ENCODE results near the gene TTC33.
"Not testable (repeated sequence)": the region's sequence is repeated elsewhere in the genome, so short reads cannot be mapped to it uniquely, and the experiment has no call there.

Gene TTC33

GRCh38 chr5:40790947-40791593 is 35.3 kb upstream of the TTC33 start:
- in situ Hi-C loops (cut with MboI; ENCODE audit: low sequenced_read_pairs), result no loop called here

GRCh38 chr5:40788941-40789340 is 33.2 kb upstream of the TTC33 start:
- H3K9me3 ChIP-seq; DNase-seq (ENCODE audit: low spot score in 2 of 2); H3K27me3 ChIP-seq (ENCODE audit: low read depth); H3K4me3 ChIP-seq; in situ Hi-C loops (cut with MboI; ENCODE audit: low sequenced_read_pairs): not testable (repeated sequence)
- Histone ChIP-seq H3K36me3 (replicated peaks) (peaks cover 12% of the 10 kb centered on the region), H3K4me1 (peaks cover 10% of the 10 kb centered on the region; the same call in 1 of the 2 replicates)

More at GRCh38 chr5:40790947-40791593, 35.3 kb upstream of the TTC33 start:
- Histone ChIP-seq H3K4me3 (no peak overlapping the region), H3K27me3 (ENCODE audit: low read depth) (no peaks in the 10 kb centered on the region), H3K9me3 (peaks cover 7% of the 10 kb centered on the region), H3K36me3 (replicated peaks) (peaks cover 12% of the 10 kb centered on the region), H3K4me1 (peaks cover 10% of the 10 kb centered on the region; the same call in 1 of the 2 replicates)
- DNase-seq (ENCODE audit: low spot score in 2 of 2), result no peak

GRCh38 chr5:40787986-40788385 is 32.2 kb upstream of the TTC33 start:
- Histone ChIP-seq H3K4me3 (no peak overlapping the region), H3K27me3 (ENCODE audit: low read depth) (no peaks in the 10 kb centered on the region), H3K9me3 (peaks cover 7% of the 10 kb centered on the region), H3K36me3 (replicated peaks) (peaks cover 12% of the 10 kb centered on the region), H3K4me1 (peaks cover 10% of the 10 kb centered on the region; the same call in 1 of the 2 replicates)
- in situ Hi-C loops (cut with MboI; ENCODE audit: low sequenced_read_pairs), result no loop called here
- no peak for DNase-seq (ENCODE audit: low spot score in 2 of 2)

GRCh38 chr5:40786664-40787063 is 30.9 kb upstream of the TTC33 start:
- H3K27me3 ChIP-seq (ENCODE audit: low read depth); H3K4me3 ChIP-seq; H3K4me1 ChIP-seq; H3K9me3 ChIP-seq; in situ Hi-C loops (cut with MboI; ENCODE audit: low sequenced_read_pairs); DNase-seq (ENCODE audit: low spot score in 2 of 2): not testable (repeated sequence)
- peaks cover 12% of the 10 kb centered on the region for H3K36me3 ChIP-seq (replicated peaks)

- Histone ChIP-seq H3K4me1 (no peaks in the 10 kb centered on the region; the same call in 1 of the 2 replicates), H3K36me3 (replicated peaks) (peaks cover 12% of the 10 kb centered on the region), H3K4me3 (no peak overlapping the region), H3K9me3 (peaks cover 7% of the 10 kb centered on the region), H3K27me3 (ENCODE audit: low read depth) (no peaks in the 10 kb centered on the region)
- in situ Hi-C loops (cut with MboI; ENCODE audit: low sequenced_read_pairs), result no loop called here
- no peak for DNase-seq (ENCODE audit: low spot score in 2 of 2)
Measured at GRCh38 chr5:40784916-40785315, 29.2 kb upstream of the TTC33 start.

GRCh38 chr5:40784027-40784653 is 28.4 kb upstream of the TTC33 start:
- DNase-seq (ENCODE audit: low spot score in 2 of 2), result no peak
- no peaks in the 10 kb centered on the region for H3K27me3 ChIP-seq (ENCODE audit: low read depth)
- H3K4me1 ChIP-seq, result no peaks in the 10 kb centered on the region; the same call in 1 of the 2 replicates
- peaks cover 7% of the 10 kb centered on the region for H3K36me3 ChIP-seq (replicated peaks)
- peaks cover 7% of the 10 kb centered on the region for H3K9me3 ChIP-seq
- H3K4me3 ChIP-seq, result no peak overlapping the region
- in situ Hi-C loops (cut with MboI; ENCODE audit: low sequenced_read_pairs), result no loop called here

GRCh38 chr5:40781843-40782409 is 26.2 kb upstream of the TTC33 start:
- Histone ChIP-seq H3K27me3 (ENCODE audit: low read depth) (no peaks in the 10 kb centered on the region), H3K4me1 (no peaks in the 10 kb centered on the region; the same call in 1 of the 2 replicates), H3K36me3 (replicated peaks) (peaks cover 4% of the 10 kb centered on the region; the same call in 1 of the 2 replicates), H3K4me3 (no peak overlapping the region), H3K9me3 (no peaks in the 10 kb centered on the region)
- in situ Hi-C loops (cut with MboI; ENCODE audit: low sequenced_read_pairs), result no loop called here
- DNase-seq (ENCODE audit: low spot score in 2 of 2), result no peak

GRCh38 chr5:40780858-40781257 is 25.1 kb upstream of the TTC33 start:
- no peaks in the 10 kb centered on the region for H3K27me3 ChIP-seq (ENCODE audit: low read depth)
- no peak overlapping the region for H3K4me3 ChIP-seq
- no peak for DNase-seq (ENCODE audit: low spot score in 2 of 2)
- H3K36me3 ChIP-seq (replicated peaks), result peaks cover 12% of the 10 kb centered on the region
- in situ Hi-C loops (cut with MboI; ENCODE audit: low sequenced_read_pairs), result no loop called here
- no peaks in the 10 kb centered on the region for H3K9me3 ChIP-seq
- H3K4me1 ChIP-seq, result no peaks in the 10 kb centered on the region; the same call in 1 of the 2 replicates

GRCh38 chr5:40780199-40780598 is 24.4 kb upstream of the TTC33 start:
- no peaks in the 10 kb centered on the region for H3K27me3 ChIP-seq (ENCODE audit: low read depth)
- in situ Hi-C loops (cut with MboI; ENCODE audit: low sequenced_read_pairs), result no loop called here
- H3K36me3 ChIP-seq (replicated peaks), result peaks cover 19% of the 10 kb centered on the region
- no peak for DNase-seq (ENCODE audit: low spot score in 2 of 2)
- no peak overlapping the region for H3K4me3 ChIP-seq
- no peaks in the 10 kb centered on the region for H3K9me3 ChIP-seq
- no peaks in the 10 kb centered on the region; the same call in 1 of the 2 replicates for H3K4me1 ChIP-seq

GRCh38 chr5:40779561-40779960 is 23.8 kb upstream of the TTC33 start:
- Histone ChIP-seq H3K4me1 (no peaks in the 10 kb centered on the region; the same call in 1 of the 2 replicates), H3K27me3 (ENCODE audit: low read depth) (no peaks in the 10 kb centered on the region), H3K4me3 (no peak overlapping the region), H3K36me3 (replicated peaks) (peaks cover 25% of the 10 kb centered on the region), H3K9me3 (no peaks in the 10 kb centered on the region)
- no peak for DNase-seq (ENCODE audit: low spot score in 2 of 2)
- in situ Hi-C loops (cut with MboI; ENCODE audit: low sequenced_read_pairs), result no loop called here

GRCh38 chr5:40778133-40778532 is 22.4 kb upstream of the TTC33 start:
- in situ Hi-C loops (cut with MboI; ENCODE audit: low sequenced_read_pairs), result no loop called here
- H3K4me3 ChIP-seq, result no peak overlapping the region
- peaks cover 3% of the 10 kb centered on the region for H3K4me1 ChIP-seq
- peaks cover 30% of the 10 kb centered on the region for H3K36me3 ChIP-seq (replicated peaks)
- DNase-seq (ENCODE audit: low spot score in 2 of 2), result no peak
- no peaks in the 10 kb centered on the region for H3K9me3 ChIP-seq
- H3K27me3 ChIP-seq (ENCODE audit: low read depth), result no peaks in the 10 kb centered on the region

GRCh38 chr5:40776658-40776977 is 20.9 kb upstream of the TTC33 start:
- Histone ChIP-seq H3K9me3 (no peaks in the 10 kb centered on the region), H3K4me3 (no peak overlapping the region), H3K27me3 (ENCODE audit: low read depth) (no peaks in the 10 kb centered on the region), H3K36me3 (replicated peaks) (peaks cover 37% of the 10 kb centered on the region), H3K4me1 (peaks cover 3% of the 10 kb centered on the region)
- DNase-seq (ENCODE audit: low spot score in 2 of 2), result no peak
- in situ Hi-C loops (cut with MboI; ENCODE audit: low sequenced_read_pairs), result no loop called here

- no peak overlapping the region for H3K4me3 ChIP-seq
- H3K9me3 ChIP-seq, result no peaks in the 10 kb centered on the region
- DNase-seq (ENCODE audit: low spot score in 2 of 2), result no peak
- H3K4me1 ChIP-seq, result peaks cover 3% of the 10 kb centered on the region; the same call in 1 of the 2 replicates
- peaks cover 41% of the 10 kb centered on the region for H3K36me3 ChIP-seq (replicated peaks)
- H3K27me3 ChIP-seq (ENCODE audit: low read depth), result no peaks in the 10 kb centered on the region
- in situ Hi-C loops (cut with MboI; ENCODE audit: low sequenced_read_pairs), result no loop called here
Measured at GRCh38 chr5:40775846-40776657, 20.3 kb upstream of the TTC33 start.
